ENCODE data around the gene PSMG1. TPM values are rescaled to one million over a fixed set of nuclear protein-coding genes. Genes with fewer than 3 reads are reported as not detected.

Gene PSMG1
- total RNA-seq, 1 donor from 2014 or later, result 49.6 TPM

GRCh38 chr21:39148975-39149374 is 34.3 kb downstream of the PSMG1 start:
- Mint-ChIP-seq H3K9me3 (ENCODE audit: unreplicated experiment) (peaks cover 15% of the 10 kb centered on the region), H3K4me1 (ENCODE audit: unreplicated experiment) (no peaks in the 10 kb centered on the region), H3K36me3 (ENCODE audit: unreplicated experiment) (peaks cover 5% of the 10 kb centered on the region), H3K27ac (ENCODE audit: unreplicated experiment) (no peak overlapping the region), H3K27me3 (ENCODE audit: unreplicated experiment) (no peaks in the 10 kb centered on the region), H3K4me3 (ENCODE audit: unreplicated experiment) (no peak overlapping the region)
- TF ChIP-seq, protein P1, sequence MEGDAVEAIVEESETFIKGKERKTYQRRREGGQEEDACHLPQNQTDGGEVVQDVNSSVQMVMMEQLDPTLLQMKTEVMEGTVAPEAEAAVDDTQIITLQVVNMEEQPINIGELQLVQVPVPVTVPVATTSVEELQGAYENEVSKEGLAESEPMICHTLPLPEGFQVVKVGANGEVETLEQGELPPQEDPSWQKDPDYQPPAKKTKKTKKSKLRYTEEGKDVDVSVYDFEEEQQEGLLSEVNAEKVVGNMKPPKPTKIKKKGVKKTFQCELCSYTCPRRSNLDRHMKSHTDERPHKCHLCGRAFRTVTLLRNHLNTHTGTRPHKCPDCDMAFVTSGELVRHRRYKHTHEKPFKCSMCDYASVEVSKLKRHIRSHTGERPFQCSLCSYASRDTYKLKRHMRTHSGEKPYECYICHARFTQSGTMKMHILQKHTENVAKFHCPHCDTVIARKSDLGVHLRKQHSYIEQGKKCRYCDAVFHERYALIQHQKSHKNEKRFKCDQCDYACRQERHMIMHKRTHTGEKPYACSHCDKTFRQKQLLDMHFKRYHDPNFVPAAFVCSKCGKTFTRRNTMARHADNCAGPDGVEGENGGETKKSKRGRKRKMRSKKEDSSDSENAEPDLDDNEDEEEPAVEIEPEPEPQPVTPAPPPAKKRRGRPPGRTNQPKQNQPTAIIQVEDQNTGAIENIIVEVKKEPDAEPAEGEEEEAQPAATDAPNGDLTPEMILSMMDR (IDR thresholded peaks at IDR 0.05), result no peak
- no peak for DNase-seq (ENCODE audit: extremely low spot score, unreplicated experiment)

DNA sequence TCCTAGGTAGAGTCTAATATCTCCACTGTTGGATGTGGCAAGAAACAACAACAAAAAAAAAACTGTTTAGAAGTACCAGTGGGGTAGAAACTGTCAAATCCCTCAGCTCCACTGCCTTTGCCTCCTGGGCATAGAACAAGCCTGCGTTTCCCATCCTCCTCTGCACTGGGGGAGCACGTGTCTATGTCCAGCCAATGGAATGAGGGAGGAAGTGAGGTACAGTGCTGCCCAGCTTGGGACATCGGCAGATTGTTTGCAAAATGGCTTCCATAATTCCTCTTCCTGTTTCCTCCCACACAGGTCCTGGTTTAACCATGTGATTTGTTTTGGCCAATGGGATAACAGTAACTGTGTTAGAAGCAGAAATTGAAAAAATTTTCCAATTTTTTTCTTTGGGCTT is 39.1 kb downstream of the PSMG1 start:
- TF ChIP-seq, protein P1 (IDR thresholded peaks at IDR 0.05), result no peak
- H3K27ac Mint-ChIP-seq (ENCODE audit: unreplicated experiment), result no peak overlapping the region
- no peaks in the 10 kb centered on the region for H3K27me3 Mint-ChIP-seq (ENCODE audit: unreplicated experiment)
- peaks cover 5% of the 10 kb centered on the region for H3K36me3 Mint-ChIP-seq (ENCODE audit: unreplicated experiment)
- peaks cover 19% of the 10 kb centered on the region for H3K9me3 Mint-ChIP-seq (ENCODE audit: unreplicated experiment)
- DNase-seq (ENCODE audit: extremely low spot score, unreplicated experiment), result no peak
- H3K4me1 Mint-ChIP-seq (ENCODE audit: unreplicated experiment), result peaks cover 4% of the 10 kb centered on the region
- no peak overlapping the region for H3K4me3 Mint-ChIP-seq (ENCODE audit: unreplicated experiment)

DNA sequence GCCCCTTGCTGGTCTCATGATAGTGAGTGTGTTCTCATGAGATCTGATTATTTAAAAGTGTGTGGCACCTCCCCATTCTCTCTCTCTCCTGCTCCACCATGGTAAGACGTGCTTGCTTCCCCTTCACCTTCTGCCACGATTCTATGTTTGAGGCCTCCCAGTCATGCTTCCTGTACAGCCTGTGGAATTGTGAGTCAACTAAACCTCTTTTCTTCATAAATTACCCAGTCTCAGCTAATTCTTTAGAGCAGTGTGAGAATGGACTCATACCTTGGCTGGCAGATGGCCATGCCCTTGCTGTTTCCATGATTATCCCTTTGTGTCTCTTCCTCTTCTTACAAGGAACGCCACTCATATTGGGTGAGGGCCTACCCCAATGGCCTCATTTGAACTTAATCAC is 40.3 kb downstream of the PSMG1 start:
- H3K27me3 Mint-ChIP-seq (ENCODE audit: unreplicated experiment), result no peaks in the 10 kb centered on the region
- H3K36me3 Mint-ChIP-seq (ENCODE audit: unreplicated experiment), result peaks cover 2% of the 10 kb centered on the region
- no peak for DNase-seq (ENCODE audit: extremely low spot score, unreplicated experiment)
- TF ChIP-seq, protein P1 (IDR thresholded peaks at IDR 0.05), result no peak
- H3K27ac Mint-ChIP-seq (ENCODE audit: unreplicated experiment), result no peak overlapping the region
- no peak overlapping the region for H3K4me3 Mint-ChIP-seq (ENCODE audit: unreplicated experiment)
- peaks cover 19% of the 10 kb centered on the region for H3K9me3 Mint-ChIP-seq (ENCODE audit: unreplicated experiment)
- peaks cover 8% of the 10 kb centered on the region for H3K4me1 Mint-ChIP-seq (ENCODE audit: unreplicated experiment)

GRCh38 chr21:39141502-39141901 is 41.7 kb downstream of the PSMG1 start:
- peaks cover 16% of the 10 kb centered on the region for H3K9me3 Mint-ChIP-seq (ENCODE audit: unreplicated experiment)
- no peak overlapping the region for H3K4me3 Mint-ChIP-seq (ENCODE audit: unreplicated experiment)
- peak; percentile 51 for DNase-seq (ENCODE audit: extremely low spot score, unreplicated experiment)
- H3K27me3 Mint-ChIP-seq (ENCODE audit: unreplicated experiment), result no peaks in the 10 kb centered on the region
- no peak overlapping the region for H3K27ac Mint-ChIP-seq (ENCODE audit: unreplicated experiment)
- peaks cover 21% of the 10 kb centered on the region for H3K4me1 Mint-ChIP-seq (ENCODE audit: unreplicated experiment)
- TF ChIP-seq, protein P1 (IDR thresholded peaks at IDR 0.05), result no peak
- H3K36me3 Mint-ChIP-seq (ENCODE audit: unreplicated experiment), result no peaks in the 10 kb centered on the region

GRCh38 chr21:39137248-39138178 is 45.7 kb downstream of the PSMG1 start:
- peak overlapping the region; percentile 31 for H3K4me3 Mint-ChIP-seq (ENCODE audit: unreplicated experiment)

More at GRCh38 chr21:39137248-39138178, 45.7 kb downstream of the PSMG1 start:
- no peaks in the 10 kb centered on the region for H3K36me3 Mint-ChIP-seq (ENCODE audit: unreplicated experiment)
- H3K4me1 Mint-ChIP-seq (ENCODE audit: unreplicated experiment), result peaks cover 23% of the 10 kb centered on the region
- no peaks in the 10 kb centered on the region for H3K9me3 Mint-ChIP-seq (ENCODE audit: unreplicated experiment)
- no peak for DNase-seq (ENCODE audit: extremely low spot score, unreplicated experiment)
- TF ChIP-seq, protein P1 (IDR thresholded peaks at IDR 0.05), result no peak
- peak overlapping the region; percentile 83 for H3K27ac Mint-ChIP-seq (ENCODE audit: unreplicated experiment)
- H3K27me3 Mint-ChIP-seq (ENCODE audit: unreplicated experiment), result no peaks in the 10 kb centered on the region
